Activated gamma-delta T cell (primary cell): Measurements from ENCODE around the gene RMI1.
"Not testable (repeated sequence)": the region's sequence is repeated elsewhere in the genome, so short reads cannot be mapped to it uniquely, and the experiment has no call there.

ENCODE experiments used
- DNase-seq: peaks from one replicate; lab custom pipeline; 2025; lab: John Stamatoyannopoulos, UW
- total RNA-seq, 2 donors: gene quantifications; one replicate each; lab custom pipeline; 2026; lab: John Stamatoyannopoulos, UW

Gene RMI1
- 4.9 to 7.9 reads per million in 2 donors for total RNA-seq

DNA sequence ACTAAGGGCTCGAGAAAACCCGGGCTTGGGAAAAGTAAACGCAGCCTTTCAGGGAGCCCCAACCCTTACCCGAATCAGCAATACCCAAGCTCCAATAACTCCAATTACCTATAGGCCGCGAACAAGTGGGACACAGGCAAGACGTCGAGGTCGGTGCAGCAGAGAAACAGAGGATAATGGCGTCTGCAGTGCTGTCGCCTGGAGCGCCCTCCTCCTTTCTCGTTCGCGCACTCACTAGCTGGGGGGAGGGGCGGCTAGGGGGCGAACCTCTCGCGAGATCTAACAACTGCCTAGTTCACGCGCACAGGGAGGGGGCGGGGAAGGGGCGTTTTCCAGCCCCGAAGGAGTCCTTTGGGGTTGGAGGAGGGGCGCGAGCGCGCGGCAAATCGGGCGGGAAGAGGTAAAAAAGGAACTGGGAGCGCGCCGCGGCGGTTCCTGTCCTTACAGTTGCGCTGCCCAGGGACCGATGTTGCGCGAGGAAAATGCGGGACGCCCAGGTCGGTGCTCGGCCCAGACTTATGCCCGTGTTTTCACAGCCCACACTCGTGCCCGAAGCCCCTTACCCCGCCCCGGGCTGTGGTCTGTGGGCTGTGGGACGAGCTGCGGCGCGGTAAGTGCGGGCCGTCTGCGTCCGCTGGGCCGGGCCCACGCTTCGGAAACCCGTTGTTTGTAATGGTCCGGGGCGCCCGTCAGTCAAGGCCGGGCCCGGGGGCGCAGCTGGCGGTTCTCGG is at the start of gene RMI1:
Gene RMI1 (plus strand): TSS at position 411 of the 731 bp plus-strand sequence. CDS start 20,182 bp downstream, outside the sequence.
- peak; percentile 90 for DNase-seq

DNA sequence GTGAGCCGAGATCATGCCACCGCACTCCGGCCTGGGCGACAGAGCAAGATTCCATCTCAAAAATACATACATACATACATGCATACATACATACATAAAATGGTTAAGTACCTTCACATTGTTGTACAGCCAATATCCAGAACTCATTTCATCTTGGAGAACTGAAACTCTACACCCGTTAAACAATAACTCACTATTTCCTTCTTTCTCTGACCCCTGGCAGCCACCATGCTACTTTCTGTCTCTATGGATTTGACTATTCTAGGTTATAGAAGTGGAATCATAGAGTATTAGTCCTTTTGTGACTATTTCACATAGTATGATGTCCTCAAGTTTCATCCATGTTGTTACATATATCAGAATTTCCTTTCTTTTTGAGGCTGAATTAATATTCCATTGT is 49.7 kb upstream of the RMI1 start:
- DNase-seq: no peak

DNA sequence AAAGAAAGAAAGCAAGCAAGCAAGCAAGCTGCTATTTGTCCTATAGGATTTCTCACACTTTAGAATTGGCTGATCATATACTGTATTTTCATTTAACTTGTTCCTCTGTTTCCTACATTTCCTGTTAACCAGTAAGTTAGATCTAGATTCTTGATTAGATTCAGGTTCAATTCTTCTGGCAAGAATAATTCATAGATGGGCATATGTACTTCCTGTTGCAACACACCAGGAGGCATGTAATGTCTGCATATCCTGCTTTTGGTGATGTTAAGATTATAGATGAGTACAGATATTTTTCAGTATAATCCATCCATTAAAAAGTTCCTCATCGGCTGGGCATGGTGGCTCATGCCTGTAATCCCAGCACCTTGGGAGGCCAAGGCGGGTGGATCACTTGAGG is 48.6 kb upstream of the RMI1 start:
- DNase-seq: no peak

DNA sequence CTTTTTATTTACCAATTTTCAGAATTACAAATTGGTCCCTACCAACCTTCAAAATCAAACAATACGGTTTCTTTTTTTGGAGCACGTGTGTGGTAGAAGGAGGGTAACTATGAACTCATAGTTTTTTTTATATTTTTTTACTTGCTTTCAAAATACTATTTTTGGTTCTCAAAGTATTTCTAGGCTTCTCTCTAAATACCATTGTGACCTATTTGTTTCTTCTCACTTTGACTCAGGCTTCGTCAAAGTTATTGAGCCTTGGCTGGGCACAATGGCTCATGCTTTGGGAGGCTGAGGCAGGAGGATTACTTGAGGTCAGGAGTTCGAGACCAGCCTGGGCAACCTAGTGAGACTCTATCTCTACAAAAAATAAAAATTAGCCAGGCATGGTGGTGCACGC is 47.8 kb upstream of the RMI1 start:
- DNase-seq: no peak

DNA sequence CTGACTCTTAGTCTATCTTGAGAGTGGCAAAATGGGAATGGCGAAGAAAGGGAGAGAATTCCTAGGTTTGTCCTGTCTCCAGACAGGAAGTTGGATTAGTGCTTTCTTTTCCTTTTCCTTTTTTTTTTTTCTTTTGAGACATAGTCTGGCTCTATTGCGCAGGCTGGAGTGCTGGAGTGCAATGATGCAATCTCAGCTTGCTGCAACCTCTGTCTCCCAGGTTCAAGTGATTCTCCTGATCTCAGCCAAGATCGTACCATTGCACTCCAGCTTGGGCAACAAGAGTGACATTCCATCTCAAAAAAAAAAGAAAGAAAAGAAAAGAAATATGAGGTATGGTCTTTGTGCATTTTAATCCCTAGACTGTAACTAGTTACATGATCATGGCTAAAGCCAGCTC is 46.8 kb upstream of the RMI1 start:
- no peak for DNase-seq

DNA sequence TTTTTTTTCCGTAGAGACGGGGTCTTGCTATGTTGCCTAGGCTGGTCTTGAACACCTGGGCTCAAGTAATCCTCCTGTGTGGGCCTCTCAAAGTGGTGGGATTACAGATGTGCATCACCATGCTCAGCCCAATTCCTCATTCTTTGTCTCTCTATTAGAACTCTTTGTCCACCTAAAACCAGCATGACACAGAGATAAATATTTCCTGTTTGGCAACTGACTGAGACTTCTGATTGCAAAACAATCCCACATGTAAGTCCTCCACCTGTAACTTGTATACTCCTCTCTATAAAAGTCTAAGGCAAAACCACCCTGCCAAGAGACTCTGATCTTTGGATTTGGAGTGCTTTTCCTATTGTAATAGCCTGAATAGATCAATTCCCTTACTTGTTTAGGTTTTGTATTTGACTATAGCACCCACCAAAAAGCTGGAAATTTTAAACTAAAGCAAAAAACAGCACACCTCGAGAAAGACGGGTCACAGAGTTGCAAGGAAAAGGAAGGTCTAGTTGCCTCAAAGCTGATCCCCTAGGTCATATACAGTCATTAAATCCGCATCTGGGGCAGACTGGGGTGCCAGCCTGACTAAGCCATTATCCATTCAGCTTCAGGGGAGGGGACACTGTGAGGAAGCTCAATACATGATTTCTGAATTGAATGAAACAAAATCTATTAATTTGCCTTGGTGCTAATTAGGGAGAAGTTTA is 45.9 kb upstream of the RMI1 start:
- no peak for DNase-seq

DNA sequence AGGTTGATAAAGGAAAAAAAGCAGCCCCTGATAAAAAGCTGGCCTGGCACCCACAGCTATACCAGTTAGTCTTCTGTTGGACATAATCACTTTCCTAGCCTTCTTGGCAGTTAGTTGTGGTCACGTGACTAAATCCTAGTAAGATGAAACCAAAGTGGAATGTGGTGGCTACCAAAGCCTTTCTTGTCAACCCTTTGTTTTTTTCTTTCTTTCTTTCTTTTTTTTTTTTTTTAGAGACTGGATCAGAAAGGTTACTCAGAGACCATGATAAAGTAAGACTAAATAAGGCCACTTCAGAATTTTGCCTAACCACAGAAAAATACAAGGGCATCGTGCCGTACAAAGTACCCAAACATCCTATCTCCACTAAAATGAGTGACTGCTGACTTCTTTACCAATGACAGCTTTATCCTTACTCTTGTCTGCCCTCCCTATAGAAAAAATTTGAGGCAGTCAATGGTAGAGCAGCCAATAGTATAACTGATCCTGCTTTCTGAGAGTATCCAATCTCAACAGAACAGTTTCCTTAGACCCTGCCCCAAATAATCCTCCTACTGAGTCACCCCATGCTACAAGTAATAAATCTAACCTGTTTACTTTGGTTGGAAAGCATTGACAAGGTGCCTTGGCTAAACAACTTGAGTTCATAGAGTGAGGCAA is 45.2 kb upstream of the RMI1 start:
- DNase-seq: no peak

DNA sequence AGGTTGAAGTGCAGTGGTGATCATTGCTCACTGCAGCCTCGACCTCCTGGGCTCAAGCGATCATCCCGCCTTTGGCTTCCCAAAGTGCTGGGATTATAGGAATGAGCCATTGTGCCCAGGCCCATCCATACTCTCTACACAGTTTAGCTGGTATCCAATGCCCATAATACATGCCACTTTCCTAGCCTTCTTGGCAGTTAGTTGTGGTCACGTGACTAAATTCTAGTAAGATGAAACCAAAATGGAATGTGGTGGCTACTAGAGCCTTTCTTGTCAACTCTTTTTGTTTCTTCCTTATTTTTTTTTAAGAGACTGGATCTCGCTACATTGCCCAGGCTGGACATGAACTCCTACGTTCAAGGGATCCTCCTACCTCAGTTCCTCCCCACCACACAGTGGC is 44.1 kb upstream of the RMI1 start:
- no peak for DNase-seq

DNA sequence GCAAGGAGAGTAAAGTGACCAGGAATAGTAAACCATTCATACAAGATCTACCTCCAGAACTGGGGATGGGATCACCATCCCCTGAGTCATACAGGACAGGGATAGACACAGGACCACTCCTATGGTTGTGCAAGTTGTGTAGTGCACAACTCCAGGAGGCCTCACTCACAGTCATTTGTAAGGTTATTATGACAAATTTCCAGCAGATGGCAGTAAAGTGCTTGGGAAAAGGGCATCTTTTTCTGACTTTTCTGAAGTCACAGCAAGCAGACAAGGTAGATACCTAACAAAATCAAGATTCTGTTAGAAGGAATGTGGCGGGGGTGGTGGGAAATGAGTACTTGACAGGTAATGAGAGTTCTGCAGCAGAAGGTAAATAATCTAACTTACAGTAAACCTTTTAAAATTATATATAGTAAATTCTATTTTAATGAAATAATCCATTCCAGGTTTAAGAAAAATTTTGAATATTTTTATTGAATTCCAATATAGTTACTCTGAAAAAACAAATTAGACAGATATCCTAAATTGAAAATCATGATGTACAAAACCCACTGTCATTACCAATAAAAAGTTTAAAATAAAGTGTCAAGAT is 42.6 kb upstream of the RMI1 start:
- DNase-seq: no peak

DNA sequence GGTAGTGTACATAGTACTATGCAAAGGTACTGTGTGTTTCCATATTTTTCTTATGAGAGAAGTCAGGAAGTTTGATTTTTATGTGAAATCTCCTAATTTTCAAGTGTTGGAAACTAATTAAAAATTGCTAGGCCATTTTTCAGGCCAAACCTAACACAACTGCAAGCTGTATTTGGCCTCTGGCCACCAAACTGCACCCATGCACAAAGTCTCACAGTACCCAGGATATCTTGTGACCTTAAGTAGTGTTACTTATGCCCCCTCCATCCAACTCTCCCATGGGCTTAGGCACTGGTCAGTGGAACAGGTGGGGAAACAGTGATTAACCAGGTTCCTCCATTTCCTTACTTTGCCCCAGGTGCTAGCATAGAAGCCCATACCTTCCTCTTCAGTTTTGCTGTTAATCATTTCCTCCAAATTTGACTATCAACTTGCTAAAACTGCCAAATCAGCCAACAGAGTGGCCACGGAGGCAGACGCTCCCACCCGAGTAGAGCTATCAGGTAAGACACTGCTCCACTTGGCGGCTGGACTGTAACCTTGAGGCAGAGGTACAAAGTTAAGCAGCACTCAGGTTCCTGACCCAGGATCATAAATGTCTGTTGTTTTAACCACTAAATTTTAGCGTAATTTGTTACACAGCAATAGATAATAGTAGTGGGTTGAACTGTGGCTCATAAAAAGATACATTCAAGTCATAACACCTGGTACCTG is 39.9 kb upstream of the RMI1 start:
- no peak for DNase-seq

DNA sequence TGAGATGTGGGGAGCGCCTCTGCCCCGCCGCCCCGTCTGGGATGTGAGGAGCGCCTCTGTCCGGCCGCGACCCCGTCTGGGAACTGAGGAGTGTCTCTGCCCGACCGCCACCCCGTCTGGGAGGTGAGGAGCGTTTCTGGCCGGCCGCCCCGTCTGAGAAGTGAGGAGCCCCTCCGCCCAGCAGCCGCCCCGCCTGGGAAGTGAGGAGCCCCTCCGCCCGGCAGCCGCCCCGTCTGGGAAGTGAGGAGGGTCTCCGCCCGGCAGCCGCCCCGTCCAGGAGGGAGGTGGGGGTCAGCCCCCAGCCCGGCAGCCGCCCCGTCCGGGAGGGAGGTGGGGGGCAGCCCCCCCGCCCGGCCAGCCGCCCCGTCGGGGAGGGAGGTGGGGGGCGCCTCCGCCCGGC is 32.5 kb upstream of the RMI1 start:
- DNase-seq: not testable (repeated sequence)

DNA sequence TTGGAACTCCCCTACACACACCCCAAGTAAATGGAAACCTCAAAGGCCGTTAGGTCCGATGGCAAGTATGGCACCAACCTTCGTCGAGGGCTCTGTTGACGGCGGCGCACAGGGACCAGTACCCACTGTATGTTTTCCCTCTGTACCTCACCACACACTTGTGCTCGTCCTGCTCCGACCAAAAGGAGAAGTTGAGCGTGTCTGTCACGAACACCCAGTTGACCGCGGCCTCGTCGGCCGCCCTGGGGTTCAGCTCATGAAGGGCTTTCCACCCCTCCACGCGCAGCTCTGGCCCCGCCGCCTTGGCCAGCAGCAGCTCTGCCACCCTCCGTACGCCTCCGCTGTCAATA is 24.5 kb upstream of the RMI1 start:
- no peak for DNase-seq

DNA sequence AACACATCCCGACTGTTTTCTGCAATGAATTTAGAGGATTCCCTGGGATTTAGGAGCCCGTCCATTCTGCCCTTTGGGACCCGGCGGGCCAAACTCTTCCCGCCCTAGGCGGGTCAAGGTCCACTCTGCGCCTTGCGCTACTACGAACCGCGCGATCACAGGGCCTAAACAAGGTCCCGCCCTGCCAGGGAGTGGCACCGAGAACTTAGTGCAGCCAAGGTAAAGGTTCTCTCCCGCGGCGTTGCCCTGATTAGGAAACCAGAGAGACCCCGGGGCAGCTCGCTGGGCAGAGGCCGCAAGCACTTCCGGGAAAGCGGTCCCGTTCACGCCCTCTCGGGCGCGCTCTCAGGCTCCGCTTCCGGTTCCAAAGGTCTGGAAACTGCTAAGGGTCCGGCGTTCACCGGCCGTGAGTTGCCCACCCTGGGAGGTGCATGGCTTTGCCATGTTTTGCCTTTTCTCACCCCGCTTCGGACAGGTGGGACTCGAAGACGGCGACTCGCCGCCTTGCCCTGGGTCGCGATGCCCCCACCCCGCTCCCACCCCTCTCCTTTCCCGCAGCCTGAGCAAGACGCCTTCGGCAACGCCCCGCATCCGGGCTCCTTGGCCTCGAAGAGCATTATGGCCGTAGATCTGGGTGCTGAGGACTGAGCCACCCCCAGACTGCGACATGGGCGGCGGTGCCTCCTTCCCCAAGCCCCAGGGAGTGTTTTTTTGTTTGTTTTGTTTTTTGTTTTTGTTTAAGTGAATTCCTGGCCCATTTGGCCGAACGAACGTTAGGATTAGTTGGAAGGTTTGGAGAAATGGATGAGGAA is 24.0 kb upstream of the RMI1 start:
- peak; percentile 43 for DNase-seq

DNA sequence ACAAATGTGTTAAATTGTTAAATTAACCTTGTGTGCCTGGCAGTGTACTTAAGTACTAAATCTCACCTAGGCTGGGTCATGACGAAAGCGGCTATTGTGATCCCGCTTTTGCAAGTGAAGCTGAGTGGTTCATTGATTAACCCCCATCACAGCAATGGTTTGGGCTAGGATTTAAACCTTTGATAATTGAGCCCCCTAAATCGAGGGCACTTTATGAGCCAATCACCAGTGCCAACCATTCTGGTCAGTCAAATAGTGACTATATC is 23.4 kb upstream of the RMI1 start:
- DNase-seq: no peak

DNA sequence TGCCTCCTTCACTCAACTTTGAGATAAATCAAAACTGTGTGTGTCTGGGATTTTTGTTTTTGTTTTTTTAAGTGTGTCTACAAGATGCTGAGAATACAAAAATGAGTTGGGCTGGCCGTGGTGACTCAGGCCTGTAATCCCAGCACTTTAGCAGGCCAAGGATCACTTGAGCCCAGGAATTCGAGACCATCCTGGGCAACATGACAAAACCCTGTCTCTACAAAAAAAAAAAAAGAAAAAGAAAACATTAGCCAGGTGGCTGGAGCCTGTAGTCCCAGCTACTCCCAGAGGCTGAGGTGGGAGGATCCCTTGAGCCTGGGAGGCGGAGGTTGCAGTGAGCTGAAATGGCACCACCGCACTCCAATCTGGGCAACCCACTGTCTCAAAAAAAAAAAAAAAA is 21.5 kb upstream of the RMI1 start:
- no peak for DNase-seq

DNA sequence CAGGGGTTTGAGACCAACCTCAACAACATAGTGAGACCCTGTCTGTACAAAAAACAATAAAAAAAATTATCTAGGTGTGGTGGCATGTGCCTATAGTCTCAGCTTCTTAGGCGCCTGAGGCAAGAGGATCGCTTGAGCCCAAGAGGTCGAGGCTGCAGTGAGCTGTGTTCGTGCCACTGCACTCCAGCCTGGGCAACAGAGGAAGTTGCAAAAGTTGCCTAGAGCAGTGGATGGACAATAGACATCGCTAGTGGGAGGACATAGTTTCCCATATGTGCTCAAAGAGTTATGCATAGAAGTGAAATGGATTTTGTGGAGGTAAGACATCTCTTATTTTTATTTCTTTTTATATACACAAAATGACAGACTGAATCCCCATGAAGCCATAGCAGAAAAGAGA is 19.6 kb upstream of the RMI1 start:
- no peak for DNase-seq

DNA sequence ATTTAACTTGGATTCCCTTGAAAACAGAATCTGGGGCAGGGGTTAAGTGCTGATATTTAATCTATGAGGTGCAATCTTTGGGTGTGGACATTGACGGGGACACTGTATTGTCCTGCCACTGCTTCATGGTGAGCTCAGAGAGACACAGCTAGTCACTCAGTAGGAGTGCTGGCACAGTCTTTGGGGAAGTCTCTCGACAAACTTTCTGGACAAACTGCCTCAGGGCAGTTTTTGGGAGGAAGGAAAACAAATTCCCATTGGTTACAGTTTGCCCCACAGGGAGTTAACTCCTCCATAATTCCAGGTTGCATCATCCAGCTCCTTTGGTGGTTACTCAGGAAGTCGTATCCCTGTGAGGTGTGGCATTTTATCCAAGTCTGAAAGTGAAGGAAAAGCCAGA is 18.4 kb upstream of the RMI1 start:
- DNase-seq: no peak

DNA sequence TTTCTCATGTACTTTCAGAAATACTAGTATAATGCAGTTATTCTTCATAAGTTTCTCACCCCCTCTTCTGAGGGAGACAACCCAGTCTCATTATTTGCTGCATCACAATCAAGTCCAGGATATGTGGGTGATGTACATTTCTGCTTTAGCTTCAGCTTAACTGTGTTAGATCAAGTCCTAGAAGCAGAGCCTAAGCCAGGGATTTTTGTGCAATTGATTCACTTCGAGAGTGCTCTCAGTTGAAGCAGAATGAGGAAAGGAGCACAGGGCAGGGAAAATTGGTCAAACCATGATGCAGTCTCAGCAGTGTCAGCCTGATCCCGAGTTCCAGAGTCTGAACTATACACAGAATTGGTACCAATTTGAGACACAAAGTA is 15.6 kb upstream of the RMI1 start:
- DNase-seq: no peak

DNA sequence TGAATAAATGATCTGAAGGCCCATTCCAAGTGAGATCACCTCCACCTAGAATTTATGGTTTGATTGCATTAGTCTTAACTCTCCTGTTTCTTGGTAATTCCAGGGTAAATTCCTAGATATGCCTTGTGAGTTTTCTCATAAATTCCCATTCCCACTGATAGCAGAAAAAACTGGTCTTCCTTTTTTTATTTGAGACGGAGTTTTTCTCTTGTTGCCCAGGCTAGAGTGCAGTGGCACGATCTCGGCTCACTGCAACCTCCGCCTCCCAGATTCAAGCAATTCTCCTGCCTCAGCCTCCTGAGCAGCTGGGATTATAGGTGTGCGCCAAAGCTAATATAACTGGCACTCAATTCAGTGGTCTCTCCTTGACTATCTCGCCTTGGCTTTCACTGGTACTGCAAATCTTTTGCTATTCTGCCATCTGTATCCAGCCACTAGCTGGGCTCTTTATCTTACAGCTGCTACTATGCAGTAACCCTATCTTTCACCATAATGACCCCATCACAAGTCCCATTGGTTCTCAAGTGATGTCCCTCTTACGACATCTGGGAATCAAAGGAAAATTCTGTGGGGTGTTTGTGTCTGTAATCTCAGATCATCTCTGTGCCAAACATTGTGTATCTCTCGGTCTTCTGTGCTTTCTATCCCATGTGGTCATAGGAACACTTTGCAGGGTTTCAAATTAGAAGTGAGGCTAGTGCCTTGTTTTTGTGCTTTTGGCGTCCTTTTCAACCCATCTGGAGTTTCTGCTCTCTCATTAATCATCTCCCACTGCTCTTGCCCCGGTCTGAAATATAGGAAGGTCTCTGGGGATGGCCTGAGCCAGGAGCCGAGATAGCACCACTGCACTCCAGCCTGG is 15.0 kb upstream of the RMI1 start:
- DNase-seq: no peak

DNA sequence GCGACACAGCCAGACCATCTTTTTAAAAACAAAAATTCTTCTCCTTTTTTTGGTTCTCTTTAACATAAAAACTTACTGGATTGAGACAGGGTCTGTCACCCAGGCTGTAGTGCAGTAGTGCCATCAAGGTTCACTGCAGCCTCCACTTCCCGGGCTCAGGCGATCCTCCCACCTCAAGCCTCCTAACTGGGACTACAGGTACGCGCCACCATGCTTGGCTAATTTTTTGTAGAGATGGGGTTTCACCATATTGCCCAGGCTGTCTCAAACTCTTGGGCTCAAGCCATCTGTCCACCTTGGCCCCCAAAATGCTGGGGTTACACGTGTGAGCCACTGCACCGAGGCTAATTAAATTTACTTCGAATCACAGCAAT is 14.4 kb upstream of the RMI1 start:
- no peak for DNase-seq

DNA sequence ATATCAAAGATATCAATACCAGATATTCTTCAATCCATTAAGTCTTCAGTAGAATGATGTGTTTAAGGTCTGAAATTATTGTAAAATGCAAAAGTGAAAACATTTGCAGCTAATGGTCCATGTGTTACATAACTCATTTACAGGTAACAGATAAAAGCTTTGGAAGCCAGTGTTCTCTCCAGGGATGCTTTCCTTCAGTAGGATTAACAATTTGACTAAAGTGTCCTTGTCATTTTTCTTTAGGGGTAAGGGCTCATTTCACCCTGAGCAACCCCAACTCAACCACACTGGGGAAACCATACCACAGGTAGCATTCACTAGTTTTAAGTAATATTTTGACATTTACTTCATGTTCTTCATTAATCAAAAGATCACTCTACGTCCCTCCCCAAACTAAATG is 13.5 kb upstream of the RMI1 start:
- DNase-seq: no peak
